ENCODE measurements around the gene LY86. TPM values are rescaled to one million over a fixed set of nuclear protein-coding genes. Genes with fewer than 3 reads are reported as not detected.

Gene LY86
- total RNA-seq, 1 donor from 2014 or later = not detected

DNA sequence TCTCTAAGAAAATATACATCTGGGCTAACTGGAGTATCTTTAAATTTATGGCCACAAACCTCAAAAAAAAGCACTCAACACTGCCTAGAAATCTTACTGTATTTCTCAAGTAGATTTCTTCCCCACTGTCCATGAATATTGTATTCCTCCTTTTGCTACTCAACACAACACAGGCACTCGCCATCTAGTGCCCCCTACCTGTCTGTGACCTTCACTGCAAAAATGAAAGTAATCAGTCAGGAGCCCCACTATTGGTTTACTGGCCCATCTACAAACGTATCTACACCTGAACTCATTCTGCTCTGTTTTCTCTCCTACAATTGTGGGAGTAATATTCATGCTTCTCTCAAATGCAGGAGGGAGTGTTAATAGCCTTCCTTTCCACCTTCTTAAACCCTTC is 58.3 kb downstream of the LY86 start:
- DNase-seq (ENCODE audit: low spot score in 2 of 2, unreplicated experiment in 2 of 2) = no peak
- peaks cover 16% of the 10 kb centered on the region for H3K27me3 Mint-ChIP-seq (ENCODE audit: low read depth)
- no peak overlapping the region for H3K27ac Mint-ChIP-seq
- H3K9me3 Mint-ChIP-seq = peaks cover 4% of the 10 kb centered on the region
- H3K36me3 Mint-ChIP-seq = no peaks in the 10 kb centered on the region
- no peak for TF ChIP-seq CTCF (IDR thresholded peaks at IDR 0.05; ENCODE audit: unreplicated experiment)
- H3K4me1 Mint-ChIP-seq = no peaks in the 10 kb centered on the region
- no peak overlapping the region for H3K4me3 Mint-ChIP-seq

GRCh38 chr6:6648692-6649343 is 60.3 kb downstream of the LY86 start:
- H3K27ac Mint-ChIP-seq = no peak overlapping the region
- peaks cover 4% of the 10 kb centered on the region for H3K9me3 Mint-ChIP-seq
- no peaks in the 10 kb centered on the region for H3K36me3 Mint-ChIP-seq
- no peak for DNase-seq (ENCODE audit: low spot score in 2 of 2, unreplicated experiment in 2 of 2)
- H3K4me1 Mint-ChIP-seq = no peaks in the 10 kb centered on the region
- no peak for TF ChIP-seq CTCF (IDR thresholded peaks at IDR 0.05; ENCODE audit: unreplicated experiment)
- H3K4me3 Mint-ChIP-seq = no peak overlapping the region
- peaks cover 9% of the 10 kb centered on the region for H3K27me3 Mint-ChIP-seq (ENCODE audit: low read depth)

DNA sequence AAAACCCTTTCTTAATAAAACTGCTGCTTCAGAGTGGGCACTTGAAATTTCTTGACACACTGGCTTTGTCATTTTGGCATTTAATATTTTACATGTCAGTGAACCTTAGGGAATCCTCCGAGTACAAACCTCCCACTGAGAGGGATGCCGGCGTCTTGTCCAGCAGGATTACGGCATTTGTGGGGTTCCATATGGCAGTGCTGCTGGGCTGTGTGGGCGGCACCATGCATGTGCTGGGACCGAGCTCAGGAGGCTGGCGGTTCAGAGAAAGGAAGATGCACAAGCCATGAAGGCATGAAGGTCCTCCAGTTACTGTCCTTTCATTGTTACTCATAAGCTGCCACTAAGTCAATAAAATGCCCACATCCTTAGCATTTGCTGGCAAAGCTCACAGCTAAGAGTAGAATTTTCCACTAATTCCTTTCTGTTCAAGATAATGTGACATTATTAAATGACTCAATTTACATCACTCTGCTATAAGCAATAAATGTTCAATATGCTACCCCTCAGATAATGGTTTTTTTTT is 61.4 kb downstream of the LY86 start:
- DNase-seq (ENCODE audit: low spot score in 2 of 2, unreplicated experiment in 2 of 2) = no peak
- Mint-ChIP-seq H3K9me3 (peaks cover 4% of the 10 kb centered on the region), H3K27ac (no peak overlapping the region), H3K27me3 (ENCODE audit: low read depth) (peaks cover 3% of the 10 kb centered on the region), H3K4me3 (no peak overlapping the region), H3K4me1 (no peaks in the 10 kb centered on the region), H3K36me3 (no peaks in the 10 kb centered on the region)
- no peak for TF ChIP-seq CTCF (IDR thresholded peaks at IDR 0.05; ENCODE audit: unreplicated experiment)

DNA sequence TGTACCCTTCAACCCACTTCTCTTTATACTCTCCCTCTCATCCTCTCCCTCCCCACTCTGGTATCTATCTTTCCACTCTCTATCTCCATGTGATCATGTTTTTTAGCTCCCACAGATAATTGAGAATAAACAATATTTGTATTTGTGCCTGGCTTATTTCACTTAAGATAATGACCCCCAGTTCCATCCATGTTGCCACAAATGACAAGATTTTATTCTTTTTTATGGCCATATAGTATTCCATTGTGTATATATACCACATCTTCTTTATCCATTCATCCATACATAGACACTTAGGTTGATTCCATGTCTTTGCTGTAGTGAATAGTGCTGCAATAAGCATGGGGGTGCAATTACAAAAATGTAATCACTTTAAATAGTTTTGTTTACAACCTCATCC is 62.3 kb downstream of the LY86 start:
- Mint-ChIP-seq H3K27ac (no peak overlapping the region), H3K4me1 (peaks cover 2% of the 10 kb centered on the region), H3K36me3 (no peaks in the 10 kb centered on the region), H3K9me3 (peaks cover 4% of the 10 kb centered on the region), H3K27me3 (ENCODE audit: low read depth) (no peaks in the 10 kb centered on the region), H3K4me3 (no peak overlapping the region)
- DNase-seq (ENCODE audit: low spot score in 2 of 2, unreplicated experiment in 2 of 2) = no peak
- TF ChIP-seq CTCF (IDR thresholded peaks at IDR 0.05; ENCODE audit: unreplicated experiment) = no peak

DNA sequence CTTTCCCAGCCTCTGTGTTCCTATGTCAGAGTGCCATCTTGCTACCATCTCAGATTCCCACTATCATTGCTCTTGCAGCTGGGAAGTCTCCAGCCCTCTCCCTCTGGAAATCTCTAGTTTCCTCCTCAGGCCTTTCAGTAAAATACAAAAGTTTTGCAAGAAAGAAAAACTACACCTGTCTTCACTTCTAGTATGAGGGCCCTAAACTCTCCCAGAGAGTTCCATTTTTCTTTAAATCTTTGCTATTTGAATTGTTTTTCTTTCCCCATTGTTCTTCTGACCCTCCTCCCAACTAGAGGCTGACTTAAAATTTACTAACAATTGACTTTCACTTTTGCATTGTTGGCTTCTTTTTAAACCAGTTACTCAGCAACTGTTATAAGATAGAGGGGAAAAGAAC is 62.8 kb downstream of the LY86 start:
- Mint-ChIP-seq H3K4me1 (peaks cover 2% of the 10 kb centered on the region), H3K9me3 (peaks cover 4% of the 10 kb centered on the region), H3K4me3 (no peak overlapping the region), H3K36me3 (no peaks in the 10 kb centered on the region), H3K27me3 (ENCODE audit: low read depth) (no peaks in the 10 kb centered on the region), H3K27ac (no peak overlapping the region)
- TF ChIP-seq CTCF (IDR thresholded peaks at IDR 0.05; ENCODE audit: unreplicated experiment) = no peak
- DNase-seq (ENCODE audit: low spot score in 2 of 2, unreplicated experiment in 2 of 2) = no peak

Measured in mesothelial cell of epicardium (in vitro differentiated cells).